Activated naive CD4-positive, alpha-beta T cell treated with anti-CD3 and anti-CD28 coated beads, Interleukin-2, amount 50 U/mL, for 72 hours (primary cell): ENCODE data around the gene PACSIN2. TPM values are rescaled to one million over a fixed set of nuclear protein-coding genes. Genes with fewer than 3 reads are reported as not detected.

Experiments used
- ATAC-seq, 2 donors: fragments of 150-1000 bp; cut with Tn5 transposase; 2 replicates each; pipeline ENCODE4 v1.10.0; 2021; ENCODE audit warnings: mild to moderate bottlenecking in 2 of 2, moderate library complexity in 2 of 2
- DNase-seq, 2 donors: peaks; one replicate each; pipeline ENCODE4 v3.0.0; 2021 to 2022; ENCODE audit warnings: low spot score in 2 of 2
- H3K27ac Mint-ChIP-seq, 2 donors: one replicate each; pipeline ENCODE4 v1.8.0; 2022; ENCODE audit warnings: mild to moderate bottlenecking in 2 of 2, mixed read lengths in 2 of 2
- H3K36me3 Mint-ChIP-seq, 2 donors: one replicate each; pipeline ENCODE4 v1.8.0; 2022; ENCODE audit warnings: mixed read lengths in 2 of 2
- H3K9me3 Mint-ChIP-seq, 2 donors: one replicate each; pipeline ENCODE4 v1.8.0; 2022; ENCODE audit warnings: mixed read lengths in 2 of 2
- total RNA-seq, 2 donors: library from RNA; stranded (reverse); gene quantifications; one replicate each; pipeline ENCODE4 v1.2.3, GENCODE V29; 2022

The PACSIN2 gene
- total RNA-seq, 2 donors from 2014 or later, result 25.6 to 28.2 TPM

- peak overlapping the region in 1 of 2 donors; percentile 66 for H3K27ac Mint-ChIP-seq
- no peaks in the 10 kb centered on the region for H3K9me3 Mint-ChIP-seq
- DNase-seq (no peak), ATAC-seq (no peak)
- no peaks in the 10 kb centered on the region for H3K36me3 Mint-ChIP-seq
Measured at GRCh38 chr22:42897960-42898359, 117.0 kb downstream of the PACSIN2 start.

GRCh38 chr22:42895541-42895981 lies 119.4 kb downstream of the PACSIN2 start:
- Mint-ChIP-seq H3K27ac (peak overlapping the region; percentile 78 to 90), H3K9me3 (no peaks in the 10 kb centered on the region), H3K36me3 (no peaks in the 10 kb centered on the region)
- ATAC-seq, result no peak
- no peak for DNase-seq

GRCh38 chr22:42895087-42895486 lies 119.9 kb downstream of the PACSIN2 start:
- DNase-seq (peak in 1 of 2 donors; percentile 17), ATAC-seq (peak; percentile 84 to 86)
- Mint-ChIP-seq H3K27ac (peak overlapping the region; percentile 78 to 90), H3K36me3 (no peaks in the 10 kb centered on the region), H3K9me3 (no peaks in the 10 kb centered on the region)

- ATAC-seq, result no peak
- Mint-ChIP-seq H3K36me3 (no peaks in the 10 kb centered on the region), H3K27ac (peak overlapping the region; percentile 14 to 49), H3K9me3 (no peaks in the 10 kb centered on the region)
- DNase-seq, result no peak
Measured at GRCh38 chr22:42893371-42894150, 121.4 kb downstream of the PACSIN2 start.

- H3K36me3 Mint-ChIP-seq, result no peaks in the 10 kb centered on the region
- peak overlapping the region in 1 of 2 donors; percentile 49 for H3K27ac Mint-ChIP-seq
- H3K9me3 Mint-ChIP-seq, result no peaks in the 10 kb centered on the region
- no peak for ATAC-seq
- no peak for DNase-seq
Measured at GRCh38 chr22:42892571-42893316, 122.2 kb downstream of the PACSIN2 start.

- no peaks in the 10 kb centered on the region for H3K36me3 Mint-ChIP-seq
- H3K9me3 Mint-ChIP-seq, result no peaks in the 10 kb centered on the region
- DNase-seq (no peak), ATAC-seq (no peak)
- H3K27ac Mint-ChIP-seq, result peak overlapping the region in 1 of 2 donors; percentile 74
Measured at GRCh38 chr22:42892156-42892555, 122.8 kb downstream of the PACSIN2 start.

GRCh38 chr22:42891696-42892095 lies 123.3 kb downstream of the PACSIN2 start:
- ATAC-seq (no peak), DNase-seq (no peak)
- Mint-ChIP-seq H3K27ac (peak overlapping the region in 1 of 2 donors; percentile 36), H3K9me3 (no peaks in the 10 kb centered on the region), H3K36me3 (no peaks in the 10 kb centered on the region)

GRCh38 chr22:42891008-42891407 lies 123.9 kb downstream of the PACSIN2 start:
- Mint-ChIP-seq H3K9me3 (no peaks in the 10 kb centered on the region), H3K36me3 (no peaks in the 10 kb centered on the region), H3K27ac (no peak overlapping the region)
- ATAC-seq, result no peak
- DNase-seq, result no peak

GRCh38 chr22:42889304-42889703 lies 125.6 kb downstream of the PACSIN2 start:
- Mint-ChIP-seq H3K36me3 (no peaks in the 10 kb centered on the region), H3K27ac (peak overlapping the region; percentile 9 to 49)
- DNase-seq, result no peak

GRCh38 chr22:42887523-42888507 lies 127.1 kb downstream of the PACSIN2 start:
- Mint-ChIP-seq H3K9me3 (no peaks in the 10 kb centered on the region), H3K27ac (peak overlapping the region in 1 of 2 donors; percentile 94), H3K36me3 (no peaks in the 10 kb centered on the region)
- ATAC-seq (no peak), DNase-seq (no peak)

More at GRCh38 chr22:42889304-42889703, 125.6 kb downstream of the PACSIN2 start:
- peak; percentile 33 to 66 for ATAC-seq
- no peaks in the 10 kb centered on the region for H3K9me3 Mint-ChIP-seq

- Mint-ChIP-seq H3K27ac (peak overlapping the region in 1 of 2 donors; percentile 94), H3K36me3 (no peaks in the 10 kb centered on the region), H3K9me3 (no peaks in the 10 kb centered on the region)
- no peak for DNase-seq
- ATAC-seq, result no peak
Measured at GRCh38 chr22:42887120-42887519, 127.8 kb downstream of the PACSIN2 start.

- ATAC-seq (no peak), DNase-seq (no peak)
- no peaks in the 10 kb centered on the region for H3K9me3 Mint-ChIP-seq
- H3K36me3 Mint-ChIP-seq, result no peaks in the 10 kb centered on the region
- peak overlapping the region in 1 of 2 donors; percentile 29 for H3K27ac Mint-ChIP-seq
Measured at GRCh38 chr22:42885446-42885845, 129.5 kb downstream of the PACSIN2 start.

GRCh38 chr22:42884616-42885375 lies 130.2 kb downstream of the PACSIN2 start:
- Mint-ChIP-seq H3K27ac (no peak overlapping the region), H3K9me3 (no peaks in the 10 kb centered on the region), H3K36me3 (no peaks in the 10 kb centered on the region)
- DNase-seq (no peak), ATAC-seq (no peak)

- ATAC-seq (no peak), DNase-seq (no peak)
- Mint-ChIP-seq H3K27ac (peak overlapping the region in 1 of 2 donors; percentile 57), H3K9me3 (no peaks in the 10 kb centered on the region), H3K36me3 (no peaks in the 10 kb centered on the region)
Measured at GRCh38 chr22:42883970-42884369, 131.0 kb downstream of the PACSIN2 start.

GRCh38 chr22:42883121-42883520 lies 131.8 kb downstream of the PACSIN2 start:
- no peaks in the 10 kb centered on the region for H3K36me3 Mint-ChIP-seq
- no peaks in the 10 kb centered on the region for H3K9me3 Mint-ChIP-seq
- ATAC-seq (no peak), DNase-seq (no peak)
- peak overlapping the region; percentile 57 to 77 for H3K27ac Mint-ChIP-seq
